Fibroblast of villous mesenchyme (primary cell): ENCODE data around the gene UQCRH. TPM values are rescaled to one million over a fixed set of nuclear protein-coding genes. Genes with fewer than 3 reads are reported as not detected.
"Not testable (repeated sequence)": the region's sequence is repeated elsewhere in the genome, so short reads cannot be mapped to it uniquely, and the experiment has no call there.

ENCODE experiments used
- DNase-seq: peaks from one replicate; pipeline ENCODE4 v3.0.0-alpha.2; 2010; ENCODE audit warnings: low read depth
- H3K4me3 ChIP-seq: 2 replicates; pipeline ENCODE4 v1.5.1; 2011; ENCODE audit warnings: low read depth, mild to moderate bottlenecking, low read length
- total RNA-seq: library from RNA; depleted of rRNA; stranded (reverse); fragments of >200 nt; gene quantifications from 2 replicates; pipeline ENCODE4 v1.2.3, GENCODE V29; 2012
- TF ChIP-seq, protein P1 (sequence below): IDR thresholded peaks from 2 replicates; pipeline ENCODE4 v1.5.1; 2012; ENCODE audit warnings: low read depth, mild to moderate bottlenecking, low read length; ENCODE audit not compliant: insufficient read depth

UQCRH gene
- total RNA-seq, 1 donor: 249 TPM

DNA sequence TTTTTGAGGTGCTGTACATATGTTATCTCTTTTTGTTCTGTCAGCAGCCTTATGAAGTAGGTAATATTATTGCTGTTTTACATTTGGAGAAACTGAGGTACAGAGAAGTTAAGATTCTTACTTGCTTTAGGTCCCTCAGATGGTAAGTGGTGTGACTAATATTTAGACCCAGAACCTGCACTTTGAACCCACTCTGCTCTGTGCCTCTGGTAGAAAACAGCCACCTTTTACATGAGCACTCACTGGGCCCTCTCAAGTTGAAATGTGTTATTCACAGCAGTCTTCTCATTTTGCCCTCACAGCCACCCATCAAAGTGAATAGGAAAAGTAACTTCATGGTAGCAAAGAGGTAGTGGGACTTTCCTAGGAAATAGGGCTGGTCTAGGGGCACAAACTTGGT lies 41.8 kb downstream of the UQCRH start:
- DNase-seq: no peak
- H3K4me3 ChIP-seq: no peak overlapping the region
- TF ChIP-seq, protein P1, sequence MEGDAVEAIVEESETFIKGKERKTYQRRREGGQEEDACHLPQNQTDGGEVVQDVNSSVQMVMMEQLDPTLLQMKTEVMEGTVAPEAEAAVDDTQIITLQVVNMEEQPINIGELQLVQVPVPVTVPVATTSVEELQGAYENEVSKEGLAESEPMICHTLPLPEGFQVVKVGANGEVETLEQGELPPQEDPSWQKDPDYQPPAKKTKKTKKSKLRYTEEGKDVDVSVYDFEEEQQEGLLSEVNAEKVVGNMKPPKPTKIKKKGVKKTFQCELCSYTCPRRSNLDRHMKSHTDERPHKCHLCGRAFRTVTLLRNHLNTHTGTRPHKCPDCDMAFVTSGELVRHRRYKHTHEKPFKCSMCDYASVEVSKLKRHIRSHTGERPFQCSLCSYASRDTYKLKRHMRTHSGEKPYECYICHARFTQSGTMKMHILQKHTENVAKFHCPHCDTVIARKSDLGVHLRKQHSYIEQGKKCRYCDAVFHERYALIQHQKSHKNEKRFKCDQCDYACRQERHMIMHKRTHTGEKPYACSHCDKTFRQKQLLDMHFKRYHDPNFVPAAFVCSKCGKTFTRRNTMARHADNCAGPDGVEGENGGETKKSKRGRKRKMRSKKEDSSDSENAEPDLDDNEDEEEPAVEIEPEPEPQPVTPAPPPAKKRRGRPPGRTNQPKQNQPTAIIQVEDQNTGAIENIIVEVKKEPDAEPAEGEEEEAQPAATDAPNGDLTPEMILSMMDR: no peak

DNA sequence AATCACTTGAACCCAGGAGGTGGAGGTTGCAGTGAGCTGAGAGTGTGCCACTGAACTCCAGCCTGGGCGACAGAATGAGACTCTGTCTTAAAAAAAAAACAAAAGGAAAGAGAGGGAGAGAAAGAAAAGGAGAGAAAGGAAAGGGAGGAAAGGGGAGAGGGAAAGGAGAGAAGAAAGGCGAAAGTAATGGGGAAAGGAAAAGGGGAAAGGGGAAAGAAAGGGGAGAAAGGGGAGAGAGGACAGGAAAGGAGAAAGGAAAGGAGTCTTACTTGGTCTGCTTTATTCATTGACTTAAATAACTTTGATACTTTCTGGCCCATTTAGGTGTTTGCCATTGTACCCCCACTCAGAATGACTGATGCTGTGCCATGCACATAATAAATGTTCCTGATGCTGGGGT lies 48.9 kb downstream of the UQCRH start:
- TF ChIP-seq, protein P1: no peak
- no peak for DNase-seq
- H3K4me3 ChIP-seq: no peak overlapping the region

DNA sequence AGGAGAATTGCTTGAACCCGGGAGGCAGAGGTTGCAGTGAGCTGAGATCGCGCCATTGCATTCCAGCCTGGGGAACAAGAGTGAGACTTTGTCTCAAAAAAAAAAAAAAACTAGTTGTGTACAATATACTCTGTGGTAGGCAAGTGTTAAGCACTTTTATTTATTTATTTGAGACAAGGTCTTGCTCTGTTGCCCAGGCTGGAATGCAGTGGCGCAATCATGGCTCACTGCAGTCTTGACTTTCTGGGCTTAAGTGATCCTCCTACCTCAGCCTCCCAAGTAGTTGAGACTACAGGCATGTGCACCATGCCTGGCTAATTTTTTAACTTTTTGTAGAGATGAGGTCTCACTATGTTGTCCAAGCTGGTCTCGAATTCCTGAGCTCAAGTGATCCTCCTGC lies 52.4 kb downstream of the UQCRH start:
- not testable (repeated sequence) for H3K4me3 ChIP-seq
- peak; percentile 10 for DNase-seq

DNA sequence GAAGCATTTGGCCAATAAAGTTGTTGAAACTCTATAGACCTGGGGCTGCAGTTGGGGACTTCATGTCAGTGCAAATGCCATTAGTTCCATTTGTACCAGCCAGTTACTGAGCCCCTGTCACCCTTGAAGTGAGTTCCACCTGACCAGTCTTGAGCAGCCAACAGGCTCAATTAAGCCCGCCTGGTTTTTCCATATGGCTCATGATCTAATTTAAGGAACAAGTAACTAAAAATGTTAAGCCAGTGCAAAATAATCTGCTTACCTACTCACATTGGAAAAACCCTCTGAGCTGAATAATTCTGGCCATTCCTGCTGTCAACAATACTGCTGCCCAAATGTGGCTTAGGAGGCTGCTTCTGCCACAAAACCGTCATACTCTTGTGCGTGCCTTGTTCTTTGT lies 58.7 kb downstream of the UQCRH start:
- no peak overlapping the region for H3K4me3 ChIP-seq
- DNase-seq: no peak
- TF ChIP-seq, protein P1: no peak

DNA sequence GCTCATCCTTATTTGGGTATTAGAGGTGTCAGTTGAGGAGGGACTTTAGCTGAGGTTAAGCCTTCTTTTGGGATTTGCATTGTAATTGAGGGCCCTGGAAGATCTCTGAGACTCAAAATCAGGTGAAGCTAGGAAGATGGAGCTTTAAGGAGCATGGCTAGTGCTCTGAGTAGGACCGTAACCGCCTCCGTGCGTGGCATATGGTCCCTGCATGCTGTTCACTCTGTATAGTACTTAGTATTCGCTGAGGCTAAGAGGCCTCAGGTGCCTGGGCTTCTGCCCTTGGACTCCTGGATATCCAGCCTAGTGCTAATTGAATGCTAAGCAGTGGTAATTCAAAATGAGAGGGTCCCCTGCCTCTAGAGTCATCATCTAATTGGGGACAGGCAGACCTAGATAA lies 59.6 kb downstream of the UQCRH start:
- TF ChIP-seq, protein P1: no peak
- H3K4me3 ChIP-seq: no peak overlapping the region
- no peak for DNase-seq

DNA sequence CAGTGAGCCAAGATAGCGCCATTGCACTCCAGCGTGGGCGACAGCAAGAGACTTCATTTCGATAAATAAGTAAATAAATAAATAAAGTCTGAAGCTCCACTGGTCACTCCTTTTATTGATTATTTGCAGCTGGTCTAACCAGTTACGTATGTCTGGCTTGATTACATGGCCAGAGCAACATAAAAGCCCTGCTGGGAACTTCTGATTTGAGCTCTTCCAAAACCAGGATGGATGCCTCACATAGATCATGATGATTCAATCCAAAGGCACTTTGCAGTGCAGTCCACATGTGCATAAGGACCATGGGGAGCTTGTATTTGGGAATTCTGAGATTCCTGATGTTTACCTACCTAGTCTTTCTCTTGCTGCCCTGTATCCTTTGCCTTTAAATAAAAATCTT lies 61.1 kb downstream of the UQCRH start:
- DNase-seq: no peak
- TF ChIP-seq, protein P1: no peak
- no peak overlapping the region for H3K4me3 ChIP-seq

DNA sequence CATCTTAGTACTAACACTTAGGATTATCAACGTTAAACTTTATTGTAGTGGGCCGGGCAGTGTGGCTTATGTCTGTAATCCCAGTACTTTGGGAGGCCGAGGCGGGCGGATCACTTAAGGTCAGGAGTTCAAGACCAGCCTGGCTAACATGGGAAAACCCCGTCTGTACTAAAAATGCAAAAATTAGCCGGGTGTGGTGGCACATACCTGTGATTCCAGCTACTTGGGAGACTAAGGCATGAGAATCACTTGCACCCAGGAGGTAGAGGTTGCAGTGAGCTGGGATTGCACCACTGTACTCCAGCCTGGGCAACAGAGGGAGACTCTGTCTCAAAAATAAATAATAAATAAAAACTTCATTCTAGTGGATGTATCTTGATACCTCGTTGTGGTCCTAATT lies 62.3 kb downstream of the UQCRH start:
- DNase-seq, H3K4me3 ChIP-seq: not testable (repeated sequence)

Other genes with a start within 250 kb of the UQCRH start
- 10.3 and 14.2 TPM in 2 replicates for gene PIK3R3, start 171.1 kb upstream of the UQCRH start, total RNA-seq
- 0.32 and 0.43 TPM in 2 replicates for gene TSPAN1, start 128.6 kb upstream of the UQCRH start, total RNA-seq
- not detected in 2 replicates for gene P3R3URF, start 127.2 kb upstream of the UQCRH start, total RNA-seq
- 52.8 and 81.2 TPM in 2 replicates for gene POMGNT1, start 105.3 kb upstream of the UQCRH start, total RNA-seq
- 3.2 and 3.9 TPM in 2 replicates for gene LURAP1, start 100.4 kb upstream of the UQCRH start, total RNA-seq
- 2.6 and 3.0 TPM in 2 replicates for gene RAD54L, start 55.9 kb upstream of the UQCRH start, total RNA-seq
- 106 and 123 TPM in 2 replicates for gene LRRC41, start 82 bp upstream of the UQCRH start, total RNA-seq
- gene NSUN4, start 37.1 kb downstream of the UQCRH start, total RNA-seq: 11.9 and 22.9 TPM in 2 replicates
- gene FAAH, start 90.6 kb downstream of the UQCRH start, total RNA-seq: 0.64 and 0.86 TPM in 2 replicates
- gene DMBX1, start 186.1 kb downstream of the UQCRH start, total RNA-seq: not detected in 2 replicates
- gene KNCN, start 247.9 kb downstream of the UQCRH start, total RNA-seq: not detected in 2 replicates